Coronary artery (tissue), 2 donors: ENCODE measurements around the gene MAST2.

Experiments used
- DNase-seq: peaks from one replicate; pipeline ENCODE4 v3.0.0-alpha.2; 2017; ENCODE audit warnings: low spot score
- H3K27ac ChIP-seq, 2 donors: fragments of 200-600 bp; sonication (generic); one replicate each; pipeline ENCODE4 v1.5.1; 2016 to 2019
- H3K4me3 ChIP-seq: fragments of 200-600 bp; sonication (generic); 2 replicates; pipeline ENCODE4 v1.5.1; 2016; ENCODE audit warnings: mild to moderate bottlenecking, moderate library complexity
- CTCF ChIP-seq: fragments of 200-600 bp; sonication (generic); IDR thresholded peaks from one replicate; pipeline ENCODE4 v1.5.1; 2019; ENCODE audit warnings: antibody characterized with exemption

MAST2 gene

GRCh38 chr1:45971922-45972531 lies 168.6 kb downstream of the MAST2 start:
- Histone ChIP-seq H3K27ac (no peak overlapping the region), H3K4me3 (no peak overlapping the region)
- no peak for TF ChIP-seq CTCF
- DNase-seq, result no peak

GRCh38 chr1:45972621-45973020 lies 169.2 kb downstream of the MAST2 start:
- no peak overlapping the region for H3K4me3 ChIP-seq
- H3K27ac ChIP-seq, result no peak overlapping the region
- TF ChIP-seq CTCF, result no peak
- no peak for DNase-seq

- TF ChIP-seq CTCF, result no peak
- no peak overlapping the region for H3K4me3 ChIP-seq
- DNase-seq, result no peak
- H3K27ac ChIP-seq, result no peak overlapping the region
These were observed 169.7 kb downstream of the MAST2 start for GRCh38 chr1:45973121-45973520.

- Histone ChIP-seq H3K27ac (no peak overlapping the region), H3K4me3 (no peak overlapping the region)
- TF ChIP-seq CTCF, result no peak
- no peak for DNase-seq
These were observed 171.3 kb downstream of the MAST2 start for GRCh38 chr1:45974541-45975269.

GRCh38 chr1:45976623-45977022 lies 173.2 kb downstream of the MAST2 start:
- no peak for TF ChIP-seq CTCF
- Histone ChIP-seq H3K4me3 (no peak overlapping the region), H3K27ac (no peak overlapping the region)
- DNase-seq, result no peak

- TF ChIP-seq CTCF, result no peak
- DNase-seq, result no peak
- H3K27ac ChIP-seq, result no peak overlapping the region
These were observed 175.8 kb downstream of the MAST2 start for GRCh38 chr1:45979074-45979777.

GRCh38 chr1:45979778-45980176 lies 176.4 kb downstream of the MAST2 start:
- TF ChIP-seq CTCF, result no peak
- no peak for DNase-seq
- Histone ChIP-seq H3K27ac (no peak overlapping the region), H3K4me3 (no peak overlapping the region)

More at GRCh38 chr1:45979074-45979777, 175.8 kb downstream of the MAST2 start:
- no peak overlapping the region for H3K4me3 ChIP-seq
